Thoracic aorta (tissue), 2 donors: Measurements from ENCODE around the gene CCDC191. TPM values are rescaled to one million over a fixed set of nuclear protein-coding genes. Genes with fewer than 3 reads are reported as not detected.

Experiments
- ATAC-seq: fragments of 150-250 bp; one replicate; pipeline ENCODE4 v1.8.0; 2017; ENCODE audit warnings: low read depth; ENCODE audit not compliant: insufficient number of reproducible peaks, low FRiP score
- DNase-seq: peaks from one replicate; pipeline ENCODE4 v3.0.0-alpha.2; 2020; ENCODE audit warnings: low spot score
- H3K27ac ChIP-seq, 2 donors: fragments of 200-600 bp; sonication (generic); 1 replicate in 1 of 2; 2 replicates in 1 of 2; pipeline ENCODE4 v1.5.1; 2016; ENCODE audit warnings: mild to moderate bottlenecking in 2 of 2, moderate library complexity in 2 of 2
- H3K27me3 ChIP-seq: fragments of 200-600 bp; sonication (generic); replicated peaks from 2 replicates; pipeline ENCODE4 v1.6.0; 2016; ENCODE audit warnings: mild to moderate bottlenecking; ENCODE audit not compliant: insufficient read depth
- H3K36me3 ChIP-seq: fragments of 200-600 bp; sonication (generic); one replicate; pipeline ENCODE4 v1.5.1; 2016
- H3K4me1 ChIP-seq, 2 donors: fragments of 200-600 bp; sonication (generic); 1 replicate in 1 of 2; 2 replicates in 1 of 2; pipeline versions ENCODE4 v1.5.1 to v1.6.0; 2016; ENCODE audit warnings: low read depth in 2 of 2, mild to moderate bottlenecking in 1 of 2; ENCODE audit not compliant: control insufficient read depth in 1 of 2
- H3K4me3 ChIP-seq: fragments of 200-600 bp; sonication (generic); 2 replicates; pipeline ENCODE4 v1.5.1; 2016; ENCODE audit warnings: mild to moderate bottlenecking
- H3K9me3 ChIP-seq: fragments of 200-600 bp; sonication (generic); 2 replicates; pipeline ENCODE4 v1.5.1; 2016
- total RNA-seq, 2 donors: library from RNA; depleted of rRNA; stranded (reverse); fragments of >200 nt; gene quantifications; one replicate each; pipeline versions ENCODE4 v1.1.0 to v1.2.3, GENCODE V29; 2016
- TF ChIP-seq, protein P1 (sequence below): fragments of 200-600 bp; sonication (generic); IDR thresholded peaks from one replicate; pipeline ENCODE4 v1.5.1; 2019; ENCODE audit warnings: antibody characterized with exemption

Gene CCDC191
- total RNA-seq, 2 donors from 2014 or later, result 2.3 to 3.4 TPM

- no peak for DNase-seq
- H3K27ac ChIP-seq, result no peak overlapping the region
- H3K9me3 ChIP-seq, result no peaks in the 10 kb centered on the region
- no peaks in the 10 kb centered on the region for H3K4me1 ChIP-seq
- H3K27me3 ChIP-seq, result no peaks in the 10 kb centered on the region
- no peaks in the 10 kb centered on the region for H3K36me3 ChIP-seq
- TF ChIP-seq, protein P1, sequence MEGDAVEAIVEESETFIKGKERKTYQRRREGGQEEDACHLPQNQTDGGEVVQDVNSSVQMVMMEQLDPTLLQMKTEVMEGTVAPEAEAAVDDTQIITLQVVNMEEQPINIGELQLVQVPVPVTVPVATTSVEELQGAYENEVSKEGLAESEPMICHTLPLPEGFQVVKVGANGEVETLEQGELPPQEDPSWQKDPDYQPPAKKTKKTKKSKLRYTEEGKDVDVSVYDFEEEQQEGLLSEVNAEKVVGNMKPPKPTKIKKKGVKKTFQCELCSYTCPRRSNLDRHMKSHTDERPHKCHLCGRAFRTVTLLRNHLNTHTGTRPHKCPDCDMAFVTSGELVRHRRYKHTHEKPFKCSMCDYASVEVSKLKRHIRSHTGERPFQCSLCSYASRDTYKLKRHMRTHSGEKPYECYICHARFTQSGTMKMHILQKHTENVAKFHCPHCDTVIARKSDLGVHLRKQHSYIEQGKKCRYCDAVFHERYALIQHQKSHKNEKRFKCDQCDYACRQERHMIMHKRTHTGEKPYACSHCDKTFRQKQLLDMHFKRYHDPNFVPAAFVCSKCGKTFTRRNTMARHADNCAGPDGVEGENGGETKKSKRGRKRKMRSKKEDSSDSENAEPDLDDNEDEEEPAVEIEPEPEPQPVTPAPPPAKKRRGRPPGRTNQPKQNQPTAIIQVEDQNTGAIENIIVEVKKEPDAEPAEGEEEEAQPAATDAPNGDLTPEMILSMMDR, result no peak
- no peak for ATAC-seq
- H3K4me3 ChIP-seq, result no peak overlapping the region
Measured at GRCh38 chr3:114011059-114011797, 45.1 kb downstream of the CCDC191 start.

- TF ChIP-seq, protein P1, result no peak
- ATAC-seq, result no peak
- Histone ChIP-seq H3K4me1 (no peaks in the 10 kb centered on the region), H3K9me3 (no peaks in the 10 kb centered on the region), H3K27me3 (no peaks in the 10 kb centered on the region), H3K36me3 (no peaks in the 10 kb centered on the region), H3K4me3 (no peak overlapping the region), H3K27ac (no peak overlapping the region)
- no peak for DNase-seq
Measured at GRCh38 chr3:114005481-114005880, 50.8 kb downstream of the CCDC191 start.

- H3K4me3 ChIP-seq, result no peak overlapping the region
- TF ChIP-seq, protein P1, result no peak
- H3K9me3 ChIP-seq, result no peaks in the 10 kb centered on the region
- ATAC-seq (no peak), DNase-seq (no peak)
- H3K27me3 ChIP-seq, result no peaks in the 10 kb centered on the region
- no peak overlapping the region for H3K27ac ChIP-seq
- H3K36me3 ChIP-seq, result peaks cover 3% of the 10 kb centered on the region
- no peaks in the 10 kb centered on the region for H3K4me1 ChIP-seq
Measured at GRCh38 chr3:113985541-113985940, 70.8 kb downstream of the CCDC191 start.

DNA sequence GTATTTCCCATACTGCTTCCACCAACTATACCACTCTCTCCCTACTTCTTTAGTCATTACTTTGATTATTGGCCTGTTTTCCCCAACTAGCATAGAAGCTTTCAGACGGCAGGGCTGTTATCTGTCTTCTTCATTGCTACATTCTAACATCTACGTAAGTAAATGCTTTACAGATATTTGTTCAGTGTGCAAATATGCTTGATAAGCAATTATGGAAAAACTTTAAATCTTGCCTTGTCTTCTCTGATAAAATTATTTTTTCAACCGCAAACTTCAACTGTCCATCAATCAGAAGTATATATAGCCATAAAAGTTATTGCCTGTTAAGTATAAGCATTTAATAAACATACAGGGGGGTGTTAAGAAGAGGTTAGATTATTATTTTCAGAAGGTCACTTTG lies 72.8 kb downstream of the CCDC191 start:
- Histone ChIP-seq H3K9me3 (no peaks in the 10 kb centered on the region), H3K4me3 (no peak overlapping the region), H3K27ac (no peak overlapping the region), H3K36me3 (peaks cover 3% of the 10 kb centered on the region), H3K27me3 (no peaks in the 10 kb centered on the region), H3K4me1 (no peaks in the 10 kb centered on the region)
- TF ChIP-seq, protein P1, result no peak
- DNase-seq, result no peak
- ATAC-seq, result no peak

- no peak for DNase-seq
- no peak for ATAC-seq
- no peaks in the 10 kb centered on the region for H3K27me3 ChIP-seq
- no peak overlapping the region for H3K4me3 ChIP-seq
- H3K27ac ChIP-seq, result no peak overlapping the region
- no peaks in the 10 kb centered on the region for H3K9me3 ChIP-seq
- TF ChIP-seq, protein P1, result no peak
- H3K4me1 ChIP-seq, result no peaks in the 10 kb centered on the region
- H3K36me3 ChIP-seq, result peaks cover 7% of the 10 kb centered on the region
Measured at GRCh38 chr3:113981803-113982202, 74.5 kb downstream of the CCDC191 start.
